ENCODE results near the gene KRTAP10-12. TPM values are rescaled to one million over a fixed set of nuclear protein-coding genes. Genes with fewer than 3 reads are reported as not detected.

KRTAP10-12 gene
- total and polyA plus RNA-seq, 2 experiments from 2014 or later: not detected

GRCh38 chr21:44734841-44735240, 37.9 kb downstream of the KRTAP10-12 start:
- Histone ChIP-seq H3K79me2 (ENCODE audit: insufficient read depth) (no peaks in the 10 kb centered on the region), H3K4me2 (ENCODE audit: unreplicated experiment) (no peak overlapping the region), H2AFZ (no peak overlapping the region), H3F3A (ENCODE audit: insufficient read depth) (no peaks in the 10 kb centered on the region), H3K27me3 (replicated peaks; ENCODE audit: insufficient read depth) (peaks cover 19% of the 10 kb centered on the region), H3K27ac (no peak overlapping the region), H3K9me3 (ENCODE audit: low read depth) (no peaks in the 10 kb centered on the region), H3K9me2 (ENCODE audit: insufficient read depth) (no peaks in the 10 kb centered on the region), H4K20me1 (ENCODE audit: insufficient read depth) (no peaks in the 10 kb centered on the region), H3K4me1 (ENCODE audit: insufficient read depth) (no peaks in the 10 kb centered on the region), H3K36me3 (ENCODE audit: low read depth) (no peaks in the 10 kb centered on the region), H3K4me3 (no peak overlapping the region), H3K9ac (no peak overlapping the region)
- DNase-seq: no peak
- 78 to 80% methylated on average over 14 to 17 of the region's 17 CpGs for WGBS, 2 experiments (ENCODE audit: low coverage in 1 of 2, low lambda C conversion rate in 2 of 2, missing lambda C conversion rate in 2 of 2)
- in situ Hi-C loops (cut with MboI): no loop called here
- TF ChIP-seq EZH2phosphoT487 (IDR thresholded peaks at IDR 0.05; ENCODE audit: insufficient read depth, low read depth) (no peak), EZH2 (IDR thresholded peaks at IDR 0.05; ENCODE audit: insufficient read depth, poor library complexity, severe bottlenecking) (no peak)

GRCh38 chr21:44735821-44736220, 38.8 kb downstream of the KRTAP10-12 start:
- Histone ChIP-seq H3K4me1 (ENCODE audit: insufficient read depth) (no peaks in the 10 kb centered on the region), H3K36me3 (ENCODE audit: low read depth) (no peaks in the 10 kb centered on the region), H3K4me3 (no peak overlapping the region), H3K9me2 (ENCODE audit: insufficient read depth) (no peaks in the 10 kb centered on the region), H3K27ac (no peak overlapping the region), H3K9me3 (ENCODE audit: low read depth) (no peaks in the 10 kb centered on the region), H3K79me2 (ENCODE audit: insufficient read depth) (no peaks in the 10 kb centered on the region), H3F3A (ENCODE audit: insufficient read depth) (no peaks in the 10 kb centered on the region), H2AFZ (no peak overlapping the region), H3K4me2 (ENCODE audit: unreplicated experiment) (no peak overlapping the region), H4K20me1 (ENCODE audit: insufficient read depth) (no peaks in the 10 kb centered on the region), H3K27me3 (replicated peaks; ENCODE audit: insufficient read depth) (peaks cover 13% of the 10 kb centered on the region), H3K9ac (no peak overlapping the region)
- TF ChIP-seq EZH2phosphoT487 (IDR thresholded peaks at IDR 0.05; ENCODE audit: insufficient read depth, low read depth) (no peak), EZH2 (IDR thresholded peaks at IDR 0.05; ENCODE audit: insufficient read depth, poor library complexity, severe bottlenecking) (no peak)
- WGBS, 2 experiments (ENCODE audit: low coverage in 1 of 2, low lambda C conversion rate in 2 of 2, missing lambda C conversion rate in 2 of 2): 61 to 66% methylated on average over 6 of the region's 6 CpGs
- in situ Hi-C loops (cut with MboI): no loop called here
- DNase-seq: no peak

DNA sequence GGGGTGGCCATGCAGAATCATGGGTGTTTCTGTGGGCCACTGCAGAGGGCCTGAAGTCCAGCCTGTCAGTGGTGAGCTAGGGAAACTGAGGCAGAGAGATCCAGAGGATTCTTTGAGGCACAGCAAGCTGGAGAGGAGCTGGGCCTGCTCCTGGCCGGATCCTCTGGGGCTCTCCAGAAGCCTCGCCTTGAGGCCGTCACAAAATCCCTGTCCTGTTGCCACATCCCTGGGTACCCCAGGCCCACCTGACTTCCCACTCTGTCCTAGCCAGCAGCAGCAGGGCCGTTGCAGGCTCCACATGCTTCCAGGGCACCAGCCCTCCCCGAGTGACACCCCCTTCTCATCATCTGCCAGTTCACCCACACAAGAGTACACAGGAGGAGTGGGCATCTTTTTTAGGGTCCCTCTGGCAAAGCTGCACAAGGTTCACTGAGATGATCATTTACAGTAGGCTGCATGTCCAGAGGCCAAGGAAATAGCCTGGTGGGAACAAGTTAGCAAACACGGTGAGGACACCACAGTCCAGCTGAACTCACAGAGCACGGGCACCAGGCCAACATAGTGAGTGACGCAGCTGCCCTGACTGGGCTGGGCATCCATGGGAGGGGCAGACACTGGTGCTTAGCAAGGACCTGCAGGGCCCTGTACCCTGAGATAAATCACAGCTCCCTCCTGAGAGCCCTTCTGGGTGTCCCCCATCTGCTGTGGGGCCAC, 39.5 kb downstream of the KRTAP10-12 start:
- H3K36me3 ChIP-seq (ENCODE audit: low read depth): no peaks in the 10 kb centered on the region
- 59 to 64% methylated on average over 8 of the region's 8 CpGs for WGBS, 2 experiments (ENCODE audit: low coverage in 1 of 2, low lambda C conversion rate in 2 of 2, missing lambda C conversion rate in 2 of 2)
- TF ChIP-seq EZH2phosphoT487 (IDR thresholded peaks at IDR 0.05; ENCODE audit: insufficient read depth, low read depth) (no peak), EZH2 (IDR thresholded peaks at IDR 0.05; ENCODE audit: insufficient read depth, poor library complexity, severe bottlenecking) (no peak)
- H3F3A ChIP-seq (ENCODE audit: insufficient read depth): no peaks in the 10 kb centered on the region
- H3K79me2 ChIP-seq (ENCODE audit: insufficient read depth): no peaks in the 10 kb centered on the region
- H3K9ac ChIP-seq: no peak overlapping the region
- H3K9me2 ChIP-seq (ENCODE audit: insufficient read depth): no peaks in the 10 kb centered on the region
- no peaks in the 10 kb centered on the region for H3K9me3 ChIP-seq (ENCODE audit: low read depth)
- no peaks in the 10 kb centered on the region for H3K4me1 ChIP-seq (ENCODE audit: insufficient read depth)
- H3K4me2 ChIP-seq (ENCODE audit: unreplicated experiment): no peak overlapping the region
- DNase-seq: no peak
- no peak overlapping the region for H3K4me3 ChIP-seq
- no peaks in the 10 kb centered on the region for H4K20me1 ChIP-seq (ENCODE audit: insufficient read depth)
- H3K27ac ChIP-seq: no peak overlapping the region
- in situ Hi-C loops (cut with MboI): no loop called here
- peaks cover 7% of the 10 kb centered on the region for H3K27me3 ChIP-seq (replicated peaks; ENCODE audit: insufficient read depth)
- H2AFZ ChIP-seq: no peak overlapping the region

DNA sequence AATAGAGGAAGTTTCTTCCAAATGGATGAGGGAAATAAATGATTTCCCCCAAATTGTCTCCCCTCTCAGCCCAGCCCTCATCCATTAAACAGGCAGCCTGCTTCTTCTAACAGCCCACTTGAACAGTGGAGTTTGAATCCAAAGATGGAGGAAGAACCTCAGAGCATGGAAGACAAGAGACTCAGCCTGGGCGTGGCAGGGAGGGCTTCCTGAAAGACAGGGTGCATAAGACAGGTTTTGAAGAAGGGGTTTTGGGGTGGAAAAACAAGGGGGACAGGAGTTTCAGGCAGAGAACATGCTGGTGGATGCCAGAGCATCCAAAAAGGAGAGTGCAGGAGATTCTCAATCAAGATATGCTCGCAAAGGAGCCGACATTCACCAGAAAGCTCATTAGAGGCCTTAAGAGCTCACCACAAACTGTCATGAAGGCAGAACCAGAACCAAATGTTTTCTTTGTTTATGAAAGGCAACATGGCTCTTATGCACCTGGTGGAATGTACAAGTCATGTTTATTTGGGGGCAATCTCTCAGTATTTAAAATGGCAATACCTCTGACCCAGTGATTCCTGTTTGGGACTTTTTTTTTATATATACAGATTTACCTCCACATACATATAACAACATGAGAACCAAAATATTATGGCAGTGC, 40.9 kb downstream of the KRTAP10-12 start:
- TF ChIP-seq EZH2 (IDR thresholded peaks at IDR 0.05; ENCODE audit: insufficient read depth, poor library complexity, severe bottlenecking) (no peak), EZH2phosphoT487 (IDR thresholded peaks at IDR 0.05; ENCODE audit: insufficient read depth, low read depth) (no peak)
- peak; percentile 30 for DNase-seq
- no peaks in the 10 kb centered on the region for H4K20me1 ChIP-seq (ENCODE audit: insufficient read depth)
- no peak overlapping the region for H3K4me2 ChIP-seq (ENCODE audit: unreplicated experiment)
- H2AFZ ChIP-seq: no peak overlapping the region
- no peaks in the 10 kb centered on the region for H3K36me3 ChIP-seq (ENCODE audit: low read depth)
- H3K4me1 ChIP-seq (ENCODE audit: insufficient read depth): no peaks in the 10 kb centered on the region
- no peaks in the 10 kb centered on the region for H3F3A ChIP-seq (ENCODE audit: insufficient read depth)
- no peak overlapping the region for H3K4me3 ChIP-seq
- H3K9me3 ChIP-seq (ENCODE audit: low read depth): no peaks in the 10 kb centered on the region
- H3K79me2 ChIP-seq (ENCODE audit: insufficient read depth): no peaks in the 10 kb centered on the region
- in situ Hi-C loops (cut with MboI): no loop called here
- H3K9ac ChIP-seq: no peak overlapping the region
- no peaks in the 10 kb centered on the region for H3K9me2 ChIP-seq (ENCODE audit: insufficient read depth)
- no peak overlapping the region for H3K27ac ChIP-seq
- H3K27me3 ChIP-seq (replicated peaks; ENCODE audit: insufficient read depth): no peaks in the 10 kb centered on the region
- WGBS, 2 experiments (ENCODE audit: low coverage in 1 of 2, low lambda C conversion rate in 2 of 2, missing lambda C conversion rate in 2 of 2): 53 to 67% methylated on average over 3 of the region's 3 CpGs
